Muscle of leg (tissue), 11 donors: ENCODE measurements around the gene CEP72. TPM values are rescaled to one million over a fixed set of nuclear protein-coding genes. Genes with fewer than 3 reads are reported as not detected.

ENCODE experiments used
- DNase-seq: peaks from one replicate; pipeline ENCODE4 v3.0.0; 2013
- H3K27ac ChIP-seq: one replicate; pipeline ENCODE4 v1.5.1; 2013; ENCODE audit warnings: mild to moderate bottlenecking, low read length, control low read depth
- H3K27me3 ChIP-seq: one replicate; pipeline ENCODE4 v1.6.1; 2013; ENCODE audit warnings: low read length; ENCODE audit not compliant: control insufficient read depth, insufficient read depth
- H3K36me3 ChIP-seq: one replicate; pipeline ENCODE4 v1.6.1; 2013; ENCODE audit warnings: low read length; ENCODE audit not compliant: control insufficient read depth, insufficient read depth
- H3K4me1 ChIP-seq: one replicate; pipeline ENCODE4 v1.6.1; 2013; ENCODE audit warnings: low read length; ENCODE audit not compliant: control insufficient read depth, insufficient read depth
- H3K4me3 ChIP-seq: one replicate; pipeline ENCODE4 v1.5.1; 2013; ENCODE audit warnings: low read length, control low read depth
- H3K9me3 ChIP-seq: replicated peaks from 2 replicates; pipeline ENCODE4 v1.6.1; 2013; ENCODE audit warnings: low read depth, low read length; ENCODE audit not compliant: control insufficient read depth
- WGBS: methylation state at CpG from one replicate; pipeline ENCODE4 v1.1.5; 2013; ENCODE audit warnings: missing lambda C conversion rate; ENCODE audit not compliant: insufficient coverage; 5-methylcytosine and 5-hydroxymethylcytosine counted together
- polyA plus RNA-seq, 8 donors: library from polyadenylated mRNA; unstranded; fragments of 120-200 nt; gene quantifications; one replicate each; pipeline versions ENCODE4 v1.2.1 to v1.2.3, GENCODE V29; 2013; ENCODE audit warnings: inconsistent platforms in 1 of 8, low replicate concordance in 1 of 8; ENCODE audit not compliant: insufficient read length in 8 of 8, insufficient read depth in 1 of 8
- total RNA-seq: library from RNA; stranded (reverse); fragments of 120-200 nt; gene quantifications from one replicate; pipeline ENCODE4 v1.2.4, GENCODE V29; 2013

The CEP72 gene
- total and polyA plus RNA-seq, 9 donors = 3.0 to 5.1 (median 4.1) TPM

DNA sequence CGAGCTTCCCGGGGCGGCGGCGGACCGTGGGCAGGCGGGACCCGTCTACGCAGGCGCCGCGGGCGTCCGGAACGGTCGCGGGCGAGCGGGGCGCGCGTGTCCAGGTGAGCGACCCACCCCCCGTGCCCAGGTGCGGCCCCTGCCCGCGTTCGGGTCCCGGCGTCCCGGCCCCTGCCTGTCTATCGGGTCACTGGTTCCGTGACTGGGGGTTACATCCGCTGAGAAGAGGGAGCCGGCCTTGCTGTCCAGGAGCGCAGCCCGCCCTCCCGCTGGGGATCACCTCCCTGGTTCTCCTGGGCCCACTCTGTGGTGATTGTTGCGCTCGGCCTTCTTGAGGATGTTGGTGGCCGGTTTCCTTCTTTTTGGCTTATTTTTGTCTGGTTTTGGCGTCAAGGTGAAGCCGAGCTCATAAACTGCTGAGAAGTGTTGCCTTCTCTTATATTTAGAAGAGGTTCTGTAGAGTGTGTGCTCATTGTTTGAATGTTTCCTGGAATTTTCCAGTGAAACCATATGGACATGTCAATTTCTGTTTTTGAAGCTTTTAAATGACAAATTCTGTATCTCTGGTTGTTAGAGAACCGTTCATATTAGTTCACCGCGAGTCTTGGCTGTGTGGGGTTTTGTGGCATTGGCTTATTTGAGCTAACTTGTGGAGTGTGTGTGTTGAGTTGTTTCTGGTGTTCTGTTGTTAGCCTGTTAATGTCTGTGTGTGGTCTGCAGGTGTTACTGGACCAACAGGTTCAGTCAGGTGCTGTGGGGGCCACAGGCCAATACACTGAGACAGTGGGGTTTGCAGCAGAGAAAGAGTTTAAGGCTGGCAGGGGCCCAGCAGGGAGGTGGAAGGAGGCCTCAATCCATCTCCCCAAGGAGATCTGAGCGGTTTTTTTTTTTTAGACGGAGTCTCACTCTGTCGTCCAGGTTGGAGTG, 621 bp downstream of the CEP72 start:
- no peaks in the 10 kb centered on the region for H3K36me3 ChIP-seq
- peaks cover 4% of the 10 kb centered on the region for H3K9me3 ChIP-seq
- 6% methylated on average over 43 of the region's 49 CpGs for WGBS
- DNase-seq = no peak
- peaks cover 2% of the 10 kb centered on the region for H3K27me3 ChIP-seq
- no peak overlapping the region for H3K27ac ChIP-seq
- peaks cover 13% of the 10 kb centered on the region for H3K4me1 ChIP-seq
- H3K4me3 ChIP-seq = peak overlapping the region; percentile 60

DNA sequence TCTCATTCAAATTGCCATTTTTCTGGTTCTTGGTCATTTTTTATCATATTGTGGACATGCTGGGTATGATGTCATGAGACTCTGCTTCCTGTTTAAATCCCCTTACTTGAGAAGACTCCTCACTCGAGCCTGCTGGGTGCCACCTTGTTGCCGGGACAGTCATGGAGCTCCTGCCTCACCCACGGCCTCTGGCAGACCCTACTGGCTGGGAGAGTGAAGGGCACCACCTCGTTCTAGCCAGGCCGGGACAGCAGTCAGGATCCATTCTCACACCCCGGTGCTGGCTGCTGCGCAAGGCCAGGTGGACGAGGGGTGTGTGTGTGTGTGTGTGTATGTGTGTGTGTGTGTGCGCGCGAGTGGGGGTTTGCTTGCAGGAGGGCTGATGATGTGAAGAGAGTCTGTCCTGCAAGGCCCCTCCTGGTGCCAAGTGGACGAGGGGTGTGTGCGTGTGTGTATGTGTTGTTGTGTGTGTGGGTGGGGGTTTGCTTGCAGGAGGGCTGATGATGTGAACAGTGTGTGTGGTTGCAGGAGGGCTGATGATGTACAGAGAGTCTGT, 4.4 kb downstream of the CEP72 start:
- DNase-seq = no peak
- peaks cover 26% of the 10 kb centered on the region for H3K36me3 ChIP-seq
- no peak overlapping the region for H3K27ac ChIP-seq
- H3K4me3 ChIP-seq = no peak overlapping the region
- peaks cover 4% of the 10 kb centered on the region for H3K9me3 ChIP-seq
- H3K27me3 ChIP-seq = no peaks in the 10 kb centered on the region
- WGBS = 61% methylated on average over 7 of the region's 13 CpGs
- H3K4me1 ChIP-seq = peaks cover 7% of the 10 kb centered on the region

DNA sequence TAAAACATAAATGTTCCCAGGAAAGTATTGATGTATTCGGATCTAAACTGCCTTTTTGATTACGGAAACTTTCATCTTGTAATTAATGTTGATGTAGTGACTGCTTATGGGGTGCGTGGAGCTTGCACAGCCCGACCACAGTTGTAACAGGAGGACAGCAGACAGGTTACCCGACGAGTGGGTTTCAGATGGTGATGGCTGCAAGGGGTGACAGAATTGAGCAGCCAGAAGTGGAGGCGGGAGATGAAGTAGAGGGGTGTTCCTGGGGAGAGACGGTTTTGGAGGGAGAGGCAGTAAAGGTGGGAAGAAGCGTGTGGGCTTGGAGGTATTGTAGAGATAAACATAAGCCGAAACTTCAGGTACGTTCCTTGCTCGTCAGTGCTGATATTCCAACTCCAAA, 5.8 kb downstream of the CEP72 start:
- Histone ChIP-seq H3K4me1 (peaks cover 3% of the 10 kb centered on the region), H3K36me3 (peaks cover 34% of the 10 kb centered on the region), H3K4me3 (no peak overlapping the region), H3K27ac (no peak overlapping the region), H3K27me3 (no peaks in the 10 kb centered on the region), H3K9me3 (peaks cover 4% of the 10 kb centered on the region)
- DNase-seq = no peak
- 88% methylated on average over 12 of the region's 12 CpGs for WGBS

DNA sequence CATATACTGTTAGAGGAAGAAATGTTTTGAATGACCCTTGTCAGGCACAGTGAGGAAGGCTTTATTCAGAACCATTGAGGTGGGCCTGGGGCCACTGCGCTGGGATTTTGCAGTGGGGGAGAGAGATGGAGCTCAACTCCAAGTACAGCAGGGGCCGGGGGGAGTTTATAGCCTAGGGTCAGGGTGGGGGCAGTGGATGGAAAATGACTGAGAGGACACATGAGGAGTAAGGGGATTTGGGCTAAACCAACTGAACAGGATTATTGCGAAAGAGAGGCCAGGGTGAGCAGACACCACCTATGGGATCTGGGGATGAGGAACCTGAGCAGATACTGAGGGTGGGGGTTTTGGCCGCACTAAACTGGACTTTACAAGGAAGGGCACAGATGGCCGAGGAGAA, 6.3 kb downstream of the CEP72 start:
- Histone ChIP-seq H3K27ac (no peak overlapping the region), H3K4me1 (no peaks in the 10 kb centered on the region), H3K36me3 (peaks cover 34% of the 10 kb centered on the region), H3K4me3 (no peak overlapping the region), H3K27me3 (no peaks in the 10 kb centered on the region), H3K9me3 (peaks cover 2% of the 10 kb centered on the region)
- DNase-seq = no peak
- WGBS = 62% methylated on average over 3 of the region's 5 CpGs

DNA sequence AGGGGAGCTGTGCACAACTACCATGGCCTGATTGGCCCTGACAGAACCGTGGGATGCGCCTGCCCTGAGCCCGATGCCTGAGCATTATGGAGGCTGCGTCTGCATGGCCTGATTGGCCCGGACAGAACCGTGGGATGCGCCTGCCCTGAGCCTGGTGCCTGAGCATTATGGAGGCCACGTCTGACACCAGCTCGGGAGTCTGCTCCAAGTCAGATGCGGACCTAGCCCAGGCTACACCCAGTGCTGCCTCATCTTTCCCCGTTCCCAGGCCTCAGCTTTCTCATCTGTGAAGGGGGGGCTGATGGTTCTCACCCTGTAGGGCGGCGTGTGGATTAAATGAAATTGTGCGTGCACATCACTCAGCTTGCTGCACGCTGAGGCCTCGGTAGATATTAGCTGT, 7.3 kb downstream of the CEP72 start:
- Histone ChIP-seq H3K27me3 (no peaks in the 10 kb centered on the region), H3K4me3 (no peak overlapping the region), H3K9me3 (peaks cover 2% of the 10 kb centered on the region), H3K27ac (no peak overlapping the region), H3K36me3 (peaks cover 34% of the 10 kb centered on the region), H3K4me1 (no peaks in the 10 kb centered on the region)
- 87% methylated on average over 13 of the region's 16 CpGs for WGBS
- DNase-seq = no peak

DNA sequence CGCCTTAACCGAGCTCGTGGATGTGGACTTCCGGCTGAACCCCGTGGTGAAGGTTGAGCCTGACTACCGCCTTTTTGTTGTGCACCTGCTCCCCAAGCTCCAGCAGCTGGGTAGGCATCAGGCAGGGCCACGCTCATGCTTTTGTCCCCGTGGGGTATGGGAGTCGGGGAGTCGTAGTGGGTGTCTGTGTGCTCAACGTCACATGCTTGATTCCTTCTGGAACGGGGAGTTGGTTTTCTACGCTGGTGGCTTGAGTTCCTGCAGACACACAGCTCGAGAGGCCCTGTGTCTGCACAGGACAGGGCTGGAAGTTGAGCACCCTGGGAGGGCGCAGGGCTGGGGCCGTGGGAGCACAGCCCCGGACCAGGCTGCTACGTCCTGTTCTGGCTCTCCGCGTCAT, 8.0 kb downstream of the CEP72 start:
- WGBS = 94% methylated on average over 20 of the region's 20 CpGs
- Histone ChIP-seq H3K9me3 (peaks cover 2% of the 10 kb centered on the region), H3K27me3 (no peaks in the 10 kb centered on the region), H3K36me3 (peaks cover 38% of the 10 kb centered on the region), H3K27ac (no peak overlapping the region), H3K4me1 (no peaks in the 10 kb centered on the region), H3K4me3 (no peak overlapping the region)
- DNase-seq = no peak

DNA sequence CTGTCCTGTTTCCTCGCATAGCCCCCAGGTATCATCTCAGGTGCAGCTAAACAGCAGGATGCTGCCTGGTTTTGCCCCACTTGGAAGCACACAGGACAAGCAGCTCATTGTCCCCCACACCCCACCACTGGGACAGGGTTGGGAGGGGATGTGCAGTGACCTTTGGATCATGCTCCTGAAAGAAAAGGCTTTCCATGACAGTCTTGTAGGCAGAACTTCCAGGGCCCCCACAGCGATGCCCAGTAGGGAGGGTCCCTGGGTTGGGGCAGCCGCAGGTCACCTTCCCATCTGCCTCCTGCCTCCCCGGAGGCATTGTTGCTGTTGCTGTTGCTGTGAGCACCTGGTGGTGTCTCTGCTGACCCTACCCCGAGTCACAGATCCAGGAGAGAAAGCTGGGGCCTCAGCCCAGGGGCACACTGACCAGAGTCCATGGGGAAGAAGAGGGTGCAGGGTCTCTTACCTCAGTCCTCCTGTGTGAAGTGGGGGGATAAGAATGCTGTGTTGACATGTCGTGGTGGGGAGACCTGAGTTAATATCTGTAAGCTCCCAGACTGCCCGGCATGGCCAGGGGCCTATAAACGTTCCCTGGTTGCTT, 8.5 kb downstream of the CEP72 start:
- DNase-seq = no peak
- H3K4me3 ChIP-seq = no peak overlapping the region
- H3K36me3 ChIP-seq = peaks cover 42% of the 10 kb centered on the region
- WGBS = 97% methylated on average over 5 of the region's 8 CpGs
- no peaks in the 10 kb centered on the region for H3K27me3 ChIP-seq
- no peaks in the 10 kb centered on the region for H3K4me1 ChIP-seq
- H3K27ac ChIP-seq = no peak overlapping the region
- H3K9me3 ChIP-seq = no peaks in the 10 kb centered on the region

DNA sequence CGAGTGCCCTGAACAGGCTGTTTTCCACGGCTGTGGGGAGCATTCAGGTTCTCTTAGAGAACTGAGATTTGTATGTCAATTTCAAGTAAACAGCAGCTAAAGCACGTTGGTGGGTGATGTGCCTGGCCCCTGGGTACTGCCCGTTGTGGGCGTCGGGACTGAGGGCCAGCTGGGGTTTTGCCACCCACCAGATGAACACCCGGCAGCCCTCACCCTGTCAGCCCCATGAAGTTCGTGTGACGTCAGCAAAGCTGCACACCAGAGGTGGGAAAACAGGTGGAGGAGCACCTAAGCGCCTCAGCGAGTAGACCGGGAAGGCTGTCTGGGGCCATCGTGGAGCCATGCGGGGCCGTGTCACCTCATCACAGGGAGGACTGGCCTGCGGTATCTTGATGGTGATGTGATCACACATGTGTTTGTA, 9.2 kb downstream of the CEP72 start:
- Histone ChIP-seq H3K27ac (no peak overlapping the region), H3K9me3 (no peaks in the 10 kb centered on the region), H3K4me1 (no peaks in the 10 kb centered on the region), H3K27me3 (no peaks in the 10 kb centered on the region), H3K36me3 (peaks cover 49% of the 10 kb centered on the region), H3K4me3 (no peak overlapping the region)
- DNase-seq = no peak
- 97% methylated on average over 10 of the region's 16 CpGs for WGBS

DNA sequence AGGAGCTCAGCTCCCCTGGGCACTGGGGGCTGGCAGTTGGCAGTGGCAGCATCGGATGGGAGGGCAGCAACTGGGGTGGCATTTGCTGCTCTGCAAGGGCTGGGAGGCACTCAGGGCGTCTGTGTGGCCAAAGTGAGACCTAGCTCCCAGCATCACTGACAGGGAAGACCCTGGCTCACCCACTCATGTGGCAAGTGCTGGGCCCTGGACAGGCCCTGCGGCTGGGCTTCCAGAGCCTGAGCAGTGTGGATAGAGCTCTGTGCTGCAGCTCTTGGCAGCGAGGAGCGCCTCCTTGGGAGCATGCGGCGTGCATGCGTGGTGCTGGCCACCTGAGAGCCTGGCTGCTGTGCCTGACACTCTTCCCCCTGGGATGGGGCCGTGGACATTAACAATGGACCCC, 10.2 kb downstream of the CEP72 start:
- Histone ChIP-seq H3K4me3 (no peak overlapping the region), H3K9me3 (no peaks in the 10 kb centered on the region), H3K4me1 (no peaks in the 10 kb centered on the region), H3K27ac (no peak overlapping the region), H3K36me3 (peaks cover 50% of the 10 kb centered on the region), H3K27me3 (no peaks in the 10 kb centered on the region)
- WGBS = 93% methylated on average over 6 of the region's 9 CpGs
- DNase-seq = no peak

DNA sequence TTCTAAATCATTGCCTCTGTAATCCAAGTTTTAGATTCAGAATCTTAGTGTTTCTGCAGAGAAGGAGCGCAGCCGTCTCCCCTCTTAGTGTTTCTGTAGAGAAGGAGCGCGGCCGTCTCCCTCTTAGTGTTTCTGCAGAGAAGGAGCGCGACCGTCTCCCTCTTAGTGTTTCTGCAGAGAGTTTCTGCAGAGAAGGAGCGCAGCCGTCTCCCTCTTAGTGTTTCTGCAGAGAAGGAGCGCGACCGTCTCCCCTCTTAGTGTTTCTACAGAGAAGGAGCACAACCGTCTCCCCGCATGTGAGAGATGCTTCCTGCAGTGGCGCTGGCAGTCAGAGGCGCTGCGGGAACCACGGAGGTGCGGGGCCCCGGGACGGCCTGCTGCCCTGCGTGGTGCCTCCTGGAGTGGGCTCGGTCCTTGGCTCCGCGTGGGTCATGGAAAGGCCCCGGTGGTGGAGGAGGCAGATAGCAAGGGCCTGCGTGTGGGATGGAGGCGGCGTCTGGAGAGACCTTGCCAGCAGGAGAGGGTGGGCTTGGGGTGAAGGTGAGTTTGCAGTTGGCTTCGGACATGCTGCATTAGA, 10.9 kb downstream of the CEP72 start:
- no peak for DNase-seq
- peaks cover 53% of the 10 kb centered on the region for H3K36me3 ChIP-seq
- no peaks in the 10 kb centered on the region for H3K27me3 ChIP-seq
- no peak overlapping the region for H3K4me3 ChIP-seq
- H3K4me1 ChIP-seq = no peaks in the 10 kb centered on the region
- H3K9me3 ChIP-seq = no peaks in the 10 kb centered on the region
- WGBS = 94% methylated on average over 26 of the region's 31 CpGs
- no peak overlapping the region for H3K27ac ChIP-seq
